ENCODE data around the gene CDC14B.

The CDC14B gene

GRCh38 chr9:96491079-96491879 lies 128.4 kb downstream of the CDC14B start:
- no peak overlapping the region for H3K4me2 ChIP-seq (ENCODE audit: low read depth, low read length, poor library complexity, severe bottlenecking)

GRCh38 chr9:96490534-96491078 lies 129.0 kb downstream of the CDC14B start:
- Histone ChIP-seq H3K9me2 (replicated peaks; ENCODE audit: insufficient read depth, low read length) (no peaks in the 10 kb centered on the region), H3K9ac (ENCODE audit: low read length) (no peak overlapping the region), H3K9me3 (ENCODE audit: insufficient read depth, low read length) (no peaks in the 10 kb centered on the region), H2AFZ (ENCODE audit: low read depth, low read length, severe bottlenecking) (no peak overlapping the region), H4K20me1 (ENCODE audit: low read depth, low read length) (no peaks in the 10 kb centered on the region), H3K27me3 (ENCODE audit: low read length) (no peaks in the 10 kb centered on the region), H3F3A (ENCODE audit: insufficient read depth) (no peaks in the 10 kb centered on the region), H3K4me2 (ENCODE audit: low read depth, low read length, poor library complexity, severe bottlenecking) (no peak overlapping the region), H3K4me3 (ENCODE audit: insufficient read depth, low read length, poor library complexity, severe bottlenecking) (no peak overlapping the region), H3K27ac (ENCODE audit: low read depth, low read length) (no peak overlapping the region), H3K36me3 (ENCODE audit: low read length) (no peaks in the 10 kb centered on the region), H3K79me2 (ENCODE audit: insufficient read depth, low read length) (no peaks in the 10 kb centered on the region)
- TF ChIP-seq EZH2phosphoT487 (conservative IDR thresholded peaks at IDR 0.05; ENCODE audit: low read length) (no peak), CTCF (IDR thresholded peaks at IDR 0.05; ENCODE audit: insufficient read depth, low read length, poor library complexity, severe bottlenecking) (no peak)

More at GRCh38 chr9:96491079-96491879, 128.4 kb downstream of the CDC14B start:
- no peak overlapping the region for H3K9ac ChIP-seq (ENCODE audit: low read length)
- no peaks in the 10 kb centered on the region for H4K20me1 ChIP-seq (ENCODE audit: low read depth, low read length)
- H3K4me3 ChIP-seq (ENCODE audit: insufficient read depth, low read length, poor library complexity, severe bottlenecking) = no peak overlapping the region
- TF ChIP-seq CTCF (IDR thresholded peaks at IDR 0.05; ENCODE audit: insufficient read depth, low read length, poor library complexity, severe bottlenecking) (no peak), EZH2phosphoT487 (conservative IDR thresholded peaks at IDR 0.05; ENCODE audit: low read length) (no peak)
- H3K9me2 ChIP-seq (replicated peaks; ENCODE audit: insufficient read depth, low read length) = no peaks in the 10 kb centered on the region
- H3K36me3 ChIP-seq (ENCODE audit: low read length) = no peaks in the 10 kb centered on the region
- H3K27me3 ChIP-seq (ENCODE audit: low read length) = no peaks in the 10 kb centered on the region
- H3K27ac ChIP-seq (ENCODE audit: low read depth, low read length) = no peak overlapping the region
- H3F3A ChIP-seq (ENCODE audit: insufficient read depth) = no peaks in the 10 kb centered on the region
- no peak overlapping the region for H2AFZ ChIP-seq (ENCODE audit: low read depth, low read length, severe bottlenecking)
- H3K79me2 ChIP-seq (ENCODE audit: insufficient read depth, low read length) = no peaks in the 10 kb centered on the region
- H3K9me3 ChIP-seq (ENCODE audit: insufficient read depth, low read length) = no peaks in the 10 kb centered on the region

- H3K27ac ChIP-seq (ENCODE audit: low read depth, low read length) = no peak overlapping the region
- no peak overlapping the region for H3K4me3 ChIP-seq (ENCODE audit: insufficient read depth, low read length, poor library complexity, severe bottlenecking)
- H3F3A ChIP-seq (ENCODE audit: insufficient read depth) = no peaks in the 10 kb centered on the region
Measured at GRCh38 chr9:96489482-96489979, 130.1 kb downstream of the CDC14B start.

More at GRCh38 chr9:96489482-96489979, 130.1 kb downstream of the CDC14B start:
- Histone ChIP-seq H3K36me3 (ENCODE audit: low read length) (no peaks in the 10 kb centered on the region), H3K9me2 (replicated peaks; ENCODE audit: insufficient read depth, low read length) (no peaks in the 10 kb centered on the region), H3K27me3 (ENCODE audit: low read length) (no peaks in the 10 kb centered on the region), H3K9me3 (ENCODE audit: insufficient read depth, low read length) (no peaks in the 10 kb centered on the region), H4K20me1 (ENCODE audit: low read depth, low read length) (no peaks in the 10 kb centered on the region), H3K4me2 (ENCODE audit: low read depth, low read length, poor library complexity, severe bottlenecking) (no peak overlapping the region), H3K79me2 (ENCODE audit: insufficient read depth, low read length) (no peaks in the 10 kb centered on the region), H2AFZ (ENCODE audit: low read depth, low read length, severe bottlenecking) (no peak overlapping the region), H3K9ac (ENCODE audit: low read length) (no peak overlapping the region)
- TF ChIP-seq EZH2phosphoT487 (conservative IDR thresholded peaks at IDR 0.05; ENCODE audit: low read length) (no peak), CTCF (IDR thresholded peaks at IDR 0.05; ENCODE audit: insufficient read depth, low read length, poor library complexity, severe bottlenecking) (no peak)
